Body of pancreas (tissue), 4 donors: ENCODE measurements around the gene SH3TC1. TPM values are rescaled to one million over a fixed set of nuclear protein-coding genes. Genes with fewer than 3 reads are reported as not detected.

Experiments used
- ATAC-seq: fragments of 150-250 bp; one replicate; pipeline ENCODE4 v1.9.1; 2016
- DNase-seq, 4 donors: peaks; one replicate each; pipeline ENCODE4 v3.0.0-alpha.2; 2019
- H3K27ac ChIP-seq, 4 donors: fragments of 200-600 bp; sonication (generic); 1 replicate in 3 of 4; 2 replicates in 1 of 4; pipeline versions ENCODE4 v1.5.1 to v1.6.1; 2016 to 2019; ENCODE audit warnings: mild to moderate bottlenecking in 1 of 4, mixed read lengths in 1 of 4, moderate library complexity in 1 of 4
- H3K27me3 ChIP-seq, 2 donors: fragments of 200-600 bp; sonication (generic); one replicate each; pipeline ENCODE4 v1.6.0; 2016; ENCODE audit warnings: mild to moderate bottlenecking in 1 of 2
- H3K36me3 ChIP-seq, 2 donors: fragments of 200-600 bp; sonication (generic); replicated peaks in 1 of 2; 2 replicates each; pipeline ENCODE4 v1.5.1; 2016; ENCODE audit warnings: low read depth in 2 of 2; ENCODE audit not compliant: insufficient read depth in 1 of 2
- H3K4me1 ChIP-seq: fragments of 200-600 bp; sonication (generic); one replicate; pipeline ENCODE4 v1.6.0; 2016
- H3K4me3 ChIP-seq, 2 donors: fragments of 200-600 bp; sonication (generic); 1 replicate in 1 of 2; 2 replicates in 1 of 2; pipeline ENCODE4 v1.5.1; 2016 to 2019
- H3K9me3 ChIP-seq, 3 donors: fragments of 200-600 bp; sonication (generic); 1 replicate in 2 of 3; 2 replicates in 1 of 3; pipeline ENCODE4 v1.5.1; 2016
- CTCF ChIP-seq, 7 experiments: fragments of 450-650 bp in 4 of 7; fragments of 200-600 bp in 3 of 7; sonication (generic) in 3 of 7; IDR thresholded peaks; one replicate each; pipeline ENCODE4 v1.5.1; 2016 to 2019; ENCODE audit warnings: antibody characterized with exemption in 7 of 7
- POLR2A ChIP-seq, 3 donors: fragments of 450-650 bp; IDR thresholded peaks; one replicate each; pipeline ENCODE4 v1.6.1; 2016; ENCODE audit warnings: antibody characterized with exemption in 3 of 3, mild to moderate bottlenecking in 2 of 3
- WGBS, 2 donors: methylation state at CpG; one replicate each; pipeline ENCODE4 v1.1.5; 2017; 5-methylcytosine and 5-hydroxymethylcytosine counted together
- intact Hi-C: fragments of 100-400 bp; cut with DNase I; formaldehyde crosslinking; loops from one replicate; pipeline ENCODE4 v1.15.1; 2023
- total RNA-seq, 2 donors: library from RNA; depleted of rRNA; stranded (reverse); fragments of >200 nt; gene quantifications; one replicate each; pipeline ENCODE4 v1.1.0, GENCODE V29; 2016

The SH3TC1 gene
- total RNA-seq, 2 donors from 2014 or later = 31.1 to 103 TPM

DNA sequence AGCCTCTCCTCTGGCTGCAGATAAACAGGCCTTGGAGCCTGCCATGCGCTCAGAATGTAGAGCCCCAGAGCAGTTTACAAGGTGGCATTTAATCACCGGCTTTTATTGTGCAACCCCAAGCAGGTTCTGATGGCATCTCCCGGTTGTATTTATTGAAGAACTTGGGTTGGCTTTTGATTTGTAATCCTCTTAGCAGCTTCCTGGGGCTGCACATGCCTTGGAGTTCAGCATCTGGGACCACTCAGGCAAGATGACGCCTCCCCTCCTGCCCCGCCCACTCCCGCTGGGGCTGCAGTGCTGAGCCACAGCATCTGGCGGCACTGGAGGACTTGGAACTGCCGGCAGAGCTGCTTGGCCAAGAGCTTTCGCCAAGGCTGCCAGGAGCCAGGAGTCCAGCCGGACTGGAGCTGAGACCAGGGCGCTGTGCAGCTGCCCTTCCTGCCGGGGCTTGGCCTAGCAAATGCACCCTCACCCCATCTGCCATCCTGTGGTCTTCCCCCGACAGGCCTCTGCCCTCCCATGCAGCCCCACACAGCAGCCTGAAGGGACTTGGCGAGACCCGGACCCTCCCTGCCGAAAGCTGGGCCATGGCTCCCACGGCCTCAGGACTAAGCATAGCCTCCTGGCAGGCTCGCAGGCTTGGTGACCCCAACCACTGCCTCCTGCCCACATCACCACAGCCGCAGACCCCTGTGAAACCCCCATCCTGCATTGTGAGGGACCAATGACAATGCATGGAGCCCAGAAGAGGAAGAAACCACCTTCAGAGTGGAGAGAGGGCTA lies 75.9 kb downstream of the SH3TC1 start:
- H3K9me3 ChIP-seq = no peaks in the 10 kb centered on the region
- TF ChIP-seq POLR2A (IDR thresholded peaks at IDR 0.05) = no peak
- no peak for TF ChIP-seq CTCF (IDR thresholded peaks at IDR 0.05)
- H3K27me3 ChIP-seq = no peaks in the 10 kb centered on the region
- DNase-seq (peak; percentile 36 to 63 (median 52)), ATAC-seq (peak; percentile 61)
- H3K4me3 ChIP-seq = no peak overlapping the region
- H3K4me1 ChIP-seq = peaks cover 4% of the 10 kb centered on the region
- no peaks in the 10 kb centered on the region for H3K36me3 ChIP-seq
- intact Hi-C loops = no loop called here
- peak overlapping the region in 1 of 4 donors; percentile 3 for H3K27ac ChIP-seq
- 59 to 62% methylated on average over 7 to 19 of the region's 19 CpGs for WGBS, 2 donors

DNA sequence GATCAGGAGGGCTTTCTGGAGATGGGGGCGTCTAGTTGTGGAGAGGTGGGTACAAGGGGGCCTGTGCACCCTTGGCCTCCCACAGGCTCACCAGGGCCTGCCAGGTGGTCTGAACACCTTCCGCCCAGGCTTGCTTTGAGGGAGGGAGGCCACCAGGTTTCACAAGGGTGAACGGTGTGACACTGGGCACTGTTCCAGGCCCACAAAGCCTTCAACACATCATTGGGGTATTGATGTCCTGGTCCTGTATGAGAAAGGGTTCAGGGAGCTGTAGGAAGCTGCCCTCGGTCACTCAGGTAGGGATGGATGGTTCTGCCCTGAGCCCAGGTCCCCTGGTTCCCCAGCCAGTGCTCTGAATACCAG lies 76.4 kb downstream of the SH3TC1 start:
- 64 to 75% methylated on average over 2 to 4 of the region's 4 CpGs for WGBS, 2 donors
- Histone ChIP-seq H3K9me3 (no peaks in the 10 kb centered on the region), H3K4me1 (no peaks in the 10 kb centered on the region), H3K4me3 (no peak overlapping the region), H3K27ac (no peak overlapping the region), H3K27me3 (no peaks in the 10 kb centered on the region), H3K36me3 (no peaks in the 10 kb centered on the region)
- TF ChIP-seq POLR2A (IDR thresholded peaks at IDR 0.05) (no peak), CTCF (IDR thresholded peaks at IDR 0.05) (no peak)
- ATAC-seq = no peak
- DNase-seq = no peak
- intact Hi-C loops = no loop called here

DNA sequence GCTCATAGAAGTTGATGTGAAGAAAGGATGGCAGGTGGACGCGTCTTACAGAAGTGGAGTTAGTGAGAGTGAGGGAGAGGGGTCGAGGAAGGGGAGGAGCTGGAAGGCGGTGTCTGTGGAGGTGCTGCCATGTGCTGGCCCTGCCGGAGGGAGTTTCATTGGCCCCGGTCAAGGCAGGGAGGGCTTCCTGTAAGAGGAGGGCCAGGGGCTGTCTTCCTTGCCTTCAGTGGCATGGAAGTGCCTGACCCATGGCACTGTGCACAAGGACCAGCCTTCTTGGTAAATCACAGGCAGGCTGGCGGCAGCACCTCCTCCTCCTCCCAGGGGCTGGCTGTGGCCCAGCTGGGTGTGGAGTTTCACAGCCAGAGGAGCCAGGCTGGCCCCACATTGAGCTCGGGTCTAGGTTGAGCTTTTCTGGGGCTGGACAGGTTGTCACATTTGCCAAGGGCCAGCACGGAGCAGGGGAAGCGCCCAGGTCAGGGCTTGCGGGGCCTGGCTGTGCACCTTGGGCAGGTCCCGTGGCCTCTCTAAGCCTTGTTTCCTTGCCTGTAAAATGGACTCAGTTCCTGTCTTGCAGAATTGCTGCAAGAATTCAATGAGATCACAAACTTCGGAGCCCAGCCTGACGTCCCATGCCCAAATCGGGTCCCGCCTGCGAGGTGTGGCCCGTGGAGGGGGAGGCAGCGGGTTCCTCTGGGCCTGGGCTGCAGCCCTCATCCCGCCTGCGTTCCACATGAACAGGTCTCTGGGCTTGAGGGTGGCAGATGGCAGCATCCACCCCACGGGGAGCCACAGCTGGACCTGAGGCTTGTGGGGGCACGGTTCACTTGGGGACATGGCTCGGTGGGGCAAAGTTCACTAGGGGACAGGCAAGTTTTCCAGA lies 77.5 kb downstream of the SH3TC1 start:
- Histone ChIP-seq H3K9me3 (no peaks in the 10 kb centered on the region), H3K36me3 (no peaks in the 10 kb centered on the region), H3K27me3 (no peaks in the 10 kb centered on the region), H3K4me3 (no peak overlapping the region), H3K4me1 (no peaks in the 10 kb centered on the region), H3K27ac (no peak overlapping the region)
- no peak for DNase-seq
- 62 to 66% methylated on average over 9 to 24 of the region's 24 CpGs for WGBS, 2 donors
- TF ChIP-seq CTCF (IDR thresholded peaks at IDR 0.05) (no peak), POLR2A (IDR thresholded peaks at IDR 0.05) (no peak)
- intact Hi-C loops = no loop called here
- ATAC-seq = no peak

DNA sequence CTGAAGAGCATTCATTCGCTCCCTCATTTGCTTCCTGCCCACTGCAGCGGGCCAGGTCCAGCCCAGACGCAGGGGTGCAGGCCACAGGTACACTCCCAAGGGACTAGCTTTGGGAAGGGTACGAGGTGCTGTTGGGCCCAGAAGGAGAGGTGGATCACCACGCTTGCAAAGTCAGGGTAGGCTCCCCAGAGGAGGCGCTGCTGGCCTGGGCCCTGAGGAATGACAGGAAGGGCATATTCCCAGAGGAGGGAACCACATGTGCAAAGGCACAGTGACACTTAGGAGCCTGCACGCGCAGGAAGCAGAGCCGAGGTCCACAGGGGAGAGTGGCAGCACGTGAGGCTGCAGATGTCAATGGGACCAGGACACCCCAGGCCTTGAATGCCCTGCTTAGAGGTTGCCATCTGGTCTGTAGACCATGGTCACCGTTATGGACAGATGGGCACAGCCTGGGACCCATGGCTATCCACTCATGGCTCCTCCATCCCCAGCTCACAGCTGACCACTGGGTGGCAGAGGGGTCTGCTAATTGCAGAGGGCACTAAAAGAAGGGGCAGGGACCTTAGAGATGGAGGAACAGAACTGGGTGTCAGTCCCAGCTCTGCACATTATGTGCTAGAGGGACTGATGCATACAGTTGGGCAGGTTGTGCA lies 78.4 kb downstream of the SH3TC1 start:
- intact Hi-C loops = no loop called here
- Histone ChIP-seq H3K36me3 (no peaks in the 10 kb centered on the region), H3K27ac (no peak overlapping the region), H3K4me3 (no peak overlapping the region), H3K4me1 (no peaks in the 10 kb centered on the region), H3K27me3 (no peaks in the 10 kb centered on the region), H3K9me3 (no peaks in the 10 kb centered on the region)
- no peak for DNase-seq
- 82 to 90% methylated on average over 9 to 10 of the region's 11 CpGs for WGBS, 2 donors
- TF ChIP-seq POLR2A (IDR thresholded peaks at IDR 0.05) = no peak
- no peak for TF ChIP-seq CTCF (IDR thresholded peaks at IDR 0.05)
- no peak for ATAC-seq
